Activated CD4-positive, alpha-beta T cell treated with anti-CD3 and anti-CD28 coated beads, Interleukin-2, amount 50 U/mL, for 48 hours (primary cell): ENCODE results near the gene CLINT1.

ENCODE experiments used
- DNase-seq, 2 experiments: peaks; one replicate each; pipeline ENCODE4 v3.0.0-alpha.2; 2020

CLINT1 gene

GRCh38 chr5:157750320-157750719 lies 108.6 kb downstream of the CLINT1 start:
- DNase-seq: no peak

DNA sequence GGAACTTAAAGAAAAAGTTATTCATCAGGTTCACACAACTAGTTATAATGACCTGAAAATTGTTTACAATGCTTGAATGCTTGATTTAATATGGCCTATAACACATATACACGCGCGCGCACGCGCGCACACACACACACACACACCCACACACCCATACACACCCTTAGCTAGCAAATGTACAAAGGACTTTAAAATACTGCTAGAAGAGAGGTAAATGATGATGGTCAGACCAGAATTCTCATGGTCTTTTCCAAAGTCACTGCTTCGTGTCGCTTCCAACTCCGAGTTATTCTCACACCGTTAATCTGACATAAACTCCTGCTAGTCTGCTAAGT lies 109.5 kb downstream of the CLINT1 start:
- no peak for DNase-seq

- no peak for DNase-seq
Observed at GRCh38 chr5:157748760-157749461, 110.0 kb downstream of the CLINT1 start.

- DNase-seq: no peak
Observed at GRCh38 chr5:157747766-157748700, 110.9 kb downstream of the CLINT1 start.

DNA sequence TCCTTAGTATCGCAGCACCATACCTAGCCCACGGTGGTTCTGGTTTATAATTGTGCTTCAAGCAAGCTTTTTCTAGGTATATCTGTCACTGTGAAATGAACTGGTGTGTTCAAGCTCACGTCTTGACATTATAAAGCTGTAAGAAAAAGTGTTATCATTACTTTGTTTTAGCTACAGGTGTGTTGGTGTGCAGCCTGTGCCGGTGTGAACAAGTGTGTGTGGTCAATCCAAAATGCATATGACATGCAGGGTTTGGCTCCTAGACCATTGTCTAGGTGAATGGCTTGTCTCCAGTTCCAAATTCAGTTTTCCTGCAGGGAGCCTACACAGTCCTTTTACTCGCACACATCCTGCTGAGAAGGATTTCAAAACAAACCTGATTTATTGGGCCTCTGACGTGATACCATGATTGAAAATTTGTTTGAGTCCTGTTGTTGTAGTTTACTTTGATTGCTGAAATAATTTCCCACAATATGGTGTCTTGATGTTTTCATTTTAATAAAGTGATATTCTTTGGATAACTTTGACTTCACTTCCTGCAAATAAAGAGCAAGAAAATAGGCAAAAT lies 111.7 kb downstream of the CLINT1 start:
- no peak for DNase-seq

DNA sequence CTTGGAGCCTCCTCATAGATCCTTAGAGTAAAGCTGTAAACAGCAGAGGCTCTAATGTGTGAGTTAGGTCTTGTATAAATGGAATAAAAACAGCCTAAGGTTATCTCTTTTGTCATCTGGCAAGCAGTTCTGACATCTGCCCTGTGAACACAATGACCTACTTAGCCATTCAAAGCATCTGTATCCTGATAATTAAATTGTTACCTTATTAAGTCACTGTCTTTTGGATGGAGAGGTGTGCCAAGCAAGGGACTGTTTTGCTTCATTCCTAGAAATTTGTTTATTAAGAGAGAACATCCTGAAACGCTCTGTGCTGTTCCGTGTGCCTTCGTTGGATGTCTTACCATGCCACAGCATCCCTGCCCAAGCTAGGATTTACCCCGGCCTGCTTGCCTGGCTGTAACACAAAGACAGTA lies 113.9 kb downstream of the CLINT1 start:
- no peak for DNase-seq

GRCh38 chr5:157744051-157745011 lies 114.6 kb downstream of the CLINT1 start:
- DNase-seq: peak; percentile 28 to 37

GRCh38 chr5:157743163-157744050 lies 115.5 kb downstream of the CLINT1 start, which contains the start of gene LSM11:
LSM11 (plus strand) TSS chr5:157743712; CDS start chr5:157743751, 39 bp downstream.
- peak; percentile 89 to 92 for DNase-seq

DNA sequence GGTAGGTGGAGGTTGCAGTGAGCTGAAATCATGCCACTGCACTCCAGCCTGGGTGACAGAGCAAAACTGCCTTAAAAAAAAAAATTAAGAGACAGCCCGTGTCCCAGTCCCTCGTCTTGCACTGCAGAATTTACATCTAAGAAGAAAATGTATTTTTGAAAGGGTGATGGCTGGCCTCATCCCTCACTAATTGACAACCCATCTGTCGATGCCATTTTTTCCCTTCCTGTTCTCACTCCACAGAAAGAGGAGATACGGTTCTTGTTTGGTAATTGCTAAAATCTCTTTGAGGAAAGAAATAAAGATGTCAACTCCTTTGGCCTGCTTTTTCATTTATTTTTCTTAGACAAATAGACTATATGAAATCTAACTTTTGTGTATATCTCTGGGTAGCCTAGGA lies 117.8 kb downstream of the CLINT1 start:
- DNase-seq: no peak

DNA sequence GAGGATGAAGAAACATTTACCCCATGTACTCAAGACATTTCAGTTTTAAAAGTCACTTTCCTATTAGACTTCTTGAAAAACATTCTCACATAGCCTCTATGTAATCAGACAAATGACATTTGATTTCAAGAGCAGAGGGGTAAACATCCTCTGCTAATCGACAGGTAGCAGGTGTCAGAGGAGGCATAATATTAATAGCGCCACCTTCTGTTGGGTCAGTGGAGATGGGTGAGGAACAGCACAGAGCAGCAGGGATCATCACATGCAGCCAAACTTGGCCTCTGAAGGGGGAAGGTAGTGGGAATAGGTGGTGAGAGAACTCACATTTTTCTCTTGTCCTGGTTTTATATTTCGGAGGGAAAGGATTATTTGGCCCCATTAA lies 118.7 kb downstream of the CLINT1 start:
- no peak for DNase-seq

- DNase-seq: no peak
Observed at GRCh38 chr5:157739388-157740228, 119.3 kb downstream of the CLINT1 start.

DNA sequence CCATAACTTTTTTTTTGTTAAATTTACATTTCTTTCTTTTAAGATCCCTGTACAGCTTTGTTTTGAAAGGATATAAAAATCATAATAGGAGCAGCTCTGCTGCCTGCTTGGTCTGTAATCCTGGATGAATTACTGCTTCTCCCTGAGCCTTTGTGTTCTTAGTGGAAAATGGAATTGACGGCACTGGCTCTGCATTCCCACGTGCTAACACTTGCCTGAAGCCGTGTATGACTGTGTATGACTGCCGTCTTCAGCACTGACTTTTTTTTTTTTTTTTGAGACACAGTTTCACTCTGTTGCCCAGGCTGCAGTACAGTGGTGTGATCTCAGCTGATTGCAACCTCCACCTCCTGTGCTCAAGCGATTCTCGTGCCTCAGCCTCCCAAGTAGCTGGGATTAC lies 123.0 kb downstream of the CLINT1 start:
- DNase-seq: no peak
